ENCODE results near the gene ITGB7. TPM values are rescaled to one million over a fixed set of nuclear protein-coding genes. Genes with fewer than 3 reads are reported as not detected.

The ITGB7 gene
- total RNA-seq, 1 donor from 2014 or later: 1.3 TPM

DNA sequence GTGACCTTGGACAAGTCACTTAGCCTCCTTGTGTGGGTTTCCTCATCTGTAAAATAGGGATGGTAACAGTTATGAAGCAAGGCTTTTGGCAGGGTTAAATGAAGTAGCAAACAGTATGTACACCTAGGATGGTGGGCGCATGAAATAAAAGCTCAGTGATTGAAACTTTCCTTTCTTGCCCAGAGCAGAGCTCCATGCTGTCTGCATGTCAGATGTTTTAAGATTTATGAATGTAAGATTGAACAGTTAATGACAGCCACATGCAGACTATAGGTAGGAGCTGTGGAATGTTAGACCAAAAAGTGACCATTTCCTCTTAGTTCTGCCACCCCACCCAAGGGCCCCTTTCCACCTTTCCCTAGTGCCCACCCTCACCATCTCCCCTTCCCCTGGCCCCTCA, 12.1 kb downstream of the ITGB7 start:
- Mint-ChIP-seq H3K4me3 (ENCODE audit: unreplicated experiment) (no peak overlapping the region), H3K9me3 (ENCODE audit: unreplicated experiment) (no peaks in the 10 kb centered on the region), H3K4me1 (ENCODE audit: low read depth, unreplicated experiment) (peaks cover 4% of the 10 kb centered on the region), H3K27ac (ENCODE audit: unreplicated experiment) (no peak overlapping the region), H3K36me3 (ENCODE audit: low read depth, unreplicated experiment) (peaks cover 11% of the 10 kb centered on the region), H3K27me3 (ENCODE audit: low read depth, unreplicated experiment) (peaks cover 45% of the 10 kb centered on the region)
- no peak overlapping the region for H3K4me3 ChIP-seq (ENCODE audit: insufficient read depth, low read depth, low read length)
- no peak for TF ChIP-seq EZH2 (IDR thresholded peaks at IDR 0.05; ENCODE audit: insufficient read depth, low read length)
- TF ChIP-seq, protein P1, sequence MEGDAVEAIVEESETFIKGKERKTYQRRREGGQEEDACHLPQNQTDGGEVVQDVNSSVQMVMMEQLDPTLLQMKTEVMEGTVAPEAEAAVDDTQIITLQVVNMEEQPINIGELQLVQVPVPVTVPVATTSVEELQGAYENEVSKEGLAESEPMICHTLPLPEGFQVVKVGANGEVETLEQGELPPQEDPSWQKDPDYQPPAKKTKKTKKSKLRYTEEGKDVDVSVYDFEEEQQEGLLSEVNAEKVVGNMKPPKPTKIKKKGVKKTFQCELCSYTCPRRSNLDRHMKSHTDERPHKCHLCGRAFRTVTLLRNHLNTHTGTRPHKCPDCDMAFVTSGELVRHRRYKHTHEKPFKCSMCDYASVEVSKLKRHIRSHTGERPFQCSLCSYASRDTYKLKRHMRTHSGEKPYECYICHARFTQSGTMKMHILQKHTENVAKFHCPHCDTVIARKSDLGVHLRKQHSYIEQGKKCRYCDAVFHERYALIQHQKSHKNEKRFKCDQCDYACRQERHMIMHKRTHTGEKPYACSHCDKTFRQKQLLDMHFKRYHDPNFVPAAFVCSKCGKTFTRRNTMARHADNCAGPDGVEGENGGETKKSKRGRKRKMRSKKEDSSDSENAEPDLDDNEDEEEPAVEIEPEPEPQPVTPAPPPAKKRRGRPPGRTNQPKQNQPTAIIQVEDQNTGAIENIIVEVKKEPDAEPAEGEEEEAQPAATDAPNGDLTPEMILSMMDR (IDR thresholded peaks at IDR 0.05; ENCODE audit: insufficient read depth, low read depth, low read length): no peak
- no peaks in the 10 kb centered on the region for H3K27me3 ChIP-seq (ENCODE audit: insufficient read depth, low read length)
- no peak overlapping the region for H3K27ac ChIP-seq (ENCODE audit: low read depth, low read length)
- no peak overlapping the region for H2AFZ ChIP-seq (ENCODE audit: low read depth, low read length)
- no peaks in the 10 kb centered on the region for H3K9me3 ChIP-seq (ENCODE audit: insufficient read depth, low read depth, low read length)
- no peaks in the 10 kb centered on the region for H3K36me3 ChIP-seq (ENCODE audit: insufficient read depth, low read length)
- H3K9ac ChIP-seq (ENCODE audit: low read length): no peak overlapping the region
- peaks cover 4% of the 10 kb centered on the region for H4K20me1 ChIP-seq (ENCODE audit: insufficient read depth, low read length)
- no peaks in the 10 kb centered on the region for H3K4me1 ChIP-seq (ENCODE audit: insufficient read depth, low read length)
- H3K79me2 ChIP-seq (ENCODE audit: insufficient read depth, low read length): no peaks in the 10 kb centered on the region
- no peak overlapping the region for H3K4me2 ChIP-seq (ENCODE audit: low read length)
- FAIRE-seq: no peak
- DNase-seq (ENCODE audit: low read depth): no peak

DNA sequence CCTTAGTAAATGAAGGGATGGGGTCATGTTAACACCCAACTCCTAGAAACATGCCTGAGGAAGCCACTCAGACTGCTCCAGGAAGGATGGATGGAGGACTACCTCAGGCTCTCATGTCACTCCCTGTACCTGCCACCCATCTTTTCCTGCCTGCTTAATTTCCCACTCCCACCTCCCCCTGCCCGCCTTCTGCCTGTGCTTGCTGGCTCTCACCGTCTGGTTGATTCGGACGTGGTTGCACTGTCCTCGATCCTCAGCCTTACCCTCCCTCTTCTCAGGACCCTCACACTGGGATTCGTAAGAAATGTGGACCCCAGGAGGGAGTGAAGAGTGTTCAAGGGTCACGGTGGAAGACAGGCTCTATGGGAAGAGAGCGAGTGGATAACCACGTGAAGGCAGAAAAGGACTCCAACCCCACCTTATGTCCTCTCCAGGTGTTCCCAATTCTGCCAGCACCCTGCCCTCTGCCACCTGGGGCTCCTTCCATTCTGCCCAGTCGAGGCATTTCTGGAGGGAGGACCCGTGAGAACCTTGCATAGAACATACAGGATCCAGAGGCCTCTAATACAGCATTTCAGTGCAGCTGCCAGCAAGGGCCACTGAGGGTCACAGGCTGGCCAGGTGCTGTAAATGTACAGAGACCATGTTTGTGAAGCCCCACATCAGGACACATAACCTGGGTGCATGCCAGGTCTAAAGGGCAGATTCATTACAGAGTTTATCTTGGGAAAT, 12.9 kb downstream of the ITGB7 start:
- H4K20me1 ChIP-seq (ENCODE audit: insufficient read depth, low read length): peaks cover 4% of the 10 kb centered on the region
- no peaks in the 10 kb centered on the region for H3K79me2 ChIP-seq (ENCODE audit: insufficient read depth, low read length)
- Mint-ChIP-seq H3K9me3 (ENCODE audit: unreplicated experiment) (no peaks in the 10 kb centered on the region), H3K27me3 (ENCODE audit: low read depth, unreplicated experiment) (peaks cover 42% of the 10 kb centered on the region), H3K36me3 (ENCODE audit: low read depth, unreplicated experiment) (peaks cover 11% of the 10 kb centered on the region), H3K27ac (ENCODE audit: unreplicated experiment) (no peak overlapping the region), H3K4me1 (ENCODE audit: low read depth, unreplicated experiment) (peaks cover 5% of the 10 kb centered on the region), H3K4me3 (ENCODE audit: unreplicated experiment) (no peak overlapping the region)
- H3K36me3 ChIP-seq (ENCODE audit: insufficient read depth, low read length): no peaks in the 10 kb centered on the region
- H3K9me3 ChIP-seq (ENCODE audit: insufficient read depth, low read depth, low read length): no peaks in the 10 kb centered on the region
- H2AFZ ChIP-seq (ENCODE audit: low read depth, low read length): no peak overlapping the region
- H3K27ac ChIP-seq (ENCODE audit: low read depth, low read length): no peak overlapping the region
- no peak overlapping the region for H3K4me3 ChIP-seq (ENCODE audit: insufficient read depth, low read depth, low read length)
- H3K27me3 ChIP-seq (ENCODE audit: insufficient read depth, low read length): no peaks in the 10 kb centered on the region
- no peak overlapping the region for H3K9ac ChIP-seq (ENCODE audit: low read length)
- H3K4me1 ChIP-seq (ENCODE audit: insufficient read depth, low read length): no peaks in the 10 kb centered on the region
- TF ChIP-seq, protein P1 (IDR thresholded peaks at IDR 0.05; ENCODE audit: insufficient read depth, low read depth, low read length): no peak
- no peak for TF ChIP-seq EZH2 (IDR thresholded peaks at IDR 0.05; ENCODE audit: insufficient read depth, low read length)
- H3K4me2 ChIP-seq (ENCODE audit: low read length): no peak overlapping the region
- DNase-seq (ENCODE audit: low read depth) (no peak), FAIRE-seq (no peak)

DNA sequence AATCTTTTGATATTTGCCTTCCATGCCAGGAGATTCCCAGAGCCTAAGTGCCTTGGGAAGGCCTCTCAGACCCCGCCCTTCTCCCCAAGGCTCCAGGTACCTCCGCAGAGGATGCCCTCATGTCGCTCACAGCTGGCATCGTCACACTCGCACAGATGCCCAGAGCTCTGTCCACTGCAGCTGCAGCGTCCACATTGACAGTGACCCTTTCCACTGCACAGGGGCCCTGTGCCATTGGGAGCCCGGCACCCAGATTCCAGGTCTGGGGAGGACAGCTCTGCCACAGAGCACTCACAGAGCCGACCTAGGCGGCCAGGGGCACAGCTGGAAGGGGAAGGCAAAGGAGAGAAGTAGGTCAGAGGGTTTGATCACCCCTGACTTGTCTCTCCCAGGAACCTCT, 14.0 kb downstream of the ITGB7 start:
- H3K4me2 ChIP-seq (ENCODE audit: low read length): no peak overlapping the region
- H3K4me3 ChIP-seq (ENCODE audit: insufficient read depth, low read depth, low read length): no peak overlapping the region
- no peak overlapping the region for H2AFZ ChIP-seq (ENCODE audit: low read depth, low read length)
- no peaks in the 10 kb centered on the region for H3K9me3 ChIP-seq (ENCODE audit: insufficient read depth, low read depth, low read length)
- FAIRE-seq (no peak), DNase-seq (ENCODE audit: low read depth) (no peak)
- no peaks in the 10 kb centered on the region for H3K79me2 ChIP-seq (ENCODE audit: insufficient read depth, low read length)
- Mint-ChIP-seq H3K36me3 (ENCODE audit: low read depth, unreplicated experiment) (peaks cover 11% of the 10 kb centered on the region), H3K27me3 (ENCODE audit: low read depth, unreplicated experiment) (peaks cover 32% of the 10 kb centered on the region), H3K27ac (ENCODE audit: unreplicated experiment) (no peak overlapping the region), H3K4me3 (ENCODE audit: unreplicated experiment) (no peak overlapping the region), H3K9me3 (ENCODE audit: unreplicated experiment) (no peaks in the 10 kb centered on the region), H3K4me1 (ENCODE audit: low read depth, unreplicated experiment) (peaks cover 7% of the 10 kb centered on the region)
- H3K9ac ChIP-seq (ENCODE audit: low read length): no peak overlapping the region
- no peak overlapping the region for H3K27ac ChIP-seq (ENCODE audit: low read depth, low read length)
- H4K20me1 ChIP-seq (ENCODE audit: insufficient read depth, low read length): peaks cover 4% of the 10 kb centered on the region
- H3K27me3 ChIP-seq (ENCODE audit: insufficient read depth, low read length): no peaks in the 10 kb centered on the region
- TF ChIP-seq, protein P1 (IDR thresholded peaks at IDR 0.05; ENCODE audit: insufficient read depth, low read depth, low read length): no peak
- no peak for TF ChIP-seq EZH2 (IDR thresholded peaks at IDR 0.05; ENCODE audit: insufficient read depth, low read length)
- peaks cover 2% of the 10 kb centered on the region for H3K36me3 ChIP-seq (ENCODE audit: insufficient read depth, low read length)
- H3K4me1 ChIP-seq (ENCODE audit: insufficient read depth, low read length): no peaks in the 10 kb centered on the region

Data from astrocyte (in vitro differentiated cells and primary cell).